C4-2B (cell line): Measurements from ENCODE around the gene KIAA0040.

ENCODE experiments used
- CTCF ChIP-seq: fragments of 450-650 bp; conservative IDR thresholded peaks from 2 replicates; pipeline ENCODE4 v1.5.1; 2017; ENCODE audit warnings: mild to moderate bottlenecking
- ZFX ChIP-seq: fragments of 450-650 bp; IDR thresholded peaks from 2 replicates; pipeline ENCODE4 v1.6.1; 2017

GRCh38 chr1:175163702-175164101 is 28.9 kb downstream of the KIAA0040 start:
- no peak for TF ChIP-seq CTCF
- TF ChIP-seq ZFX = no peak
